Measurements from ENCODE around the gene AMBP. TPM values are rescaled to one million over a fixed set of nuclear protein-coding genes. Genes with fewer than 3 reads are reported as not detected.
A peak's percentile ranks its signal among the peaks of the same experiment; 100 is the strongest.

The AMBP gene
- total RNA-seq, 2 experiments from 2014 or later, result not detected

DNA sequence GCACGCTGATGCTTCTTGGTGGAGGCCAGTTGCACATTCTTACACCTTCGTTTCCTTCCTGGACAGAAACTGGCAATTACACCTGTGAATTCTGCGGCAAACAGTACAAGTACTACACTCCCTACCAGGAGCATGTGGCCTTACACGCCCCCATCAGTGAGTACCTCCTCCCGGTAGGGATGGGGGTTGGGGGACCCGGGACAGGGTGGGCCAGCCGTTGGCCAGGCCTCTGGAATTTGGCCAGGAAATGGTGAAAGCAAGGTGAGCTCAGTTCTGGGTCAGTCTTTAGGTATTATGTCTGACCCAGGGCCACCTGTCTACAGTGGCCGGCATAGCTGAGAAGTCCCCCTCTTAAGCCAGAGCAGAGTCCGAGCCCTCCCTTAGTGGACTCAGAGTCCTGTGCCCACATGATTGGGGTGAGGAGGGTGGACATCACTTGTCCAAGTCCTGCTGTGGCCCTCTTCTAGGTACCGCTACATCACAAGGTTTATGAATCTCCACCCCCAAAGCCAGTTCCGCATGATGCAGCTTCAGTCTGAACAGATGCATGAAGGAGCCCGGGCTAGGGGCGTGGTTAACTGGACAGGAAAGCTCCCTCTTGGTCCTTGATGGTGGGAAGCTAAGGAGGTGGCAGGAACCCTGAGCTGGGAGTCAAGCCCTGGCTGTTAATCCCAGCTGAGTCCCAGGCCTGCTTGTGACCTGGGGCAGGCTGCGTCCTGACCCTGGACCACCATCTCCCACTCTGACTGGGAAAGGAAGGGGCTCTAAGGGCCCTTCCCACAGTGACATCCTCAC is 61.3 kb downstream of the AMBP start:
- no peak overlapping the region for H3K27ac Mint-ChIP-seq
- H3K36me3 Mint-ChIP-seq (ENCODE audit: low read depth), result peaks cover 4% of the 10 kb centered on the region
- TF ChIP-seq, protein P1, sequence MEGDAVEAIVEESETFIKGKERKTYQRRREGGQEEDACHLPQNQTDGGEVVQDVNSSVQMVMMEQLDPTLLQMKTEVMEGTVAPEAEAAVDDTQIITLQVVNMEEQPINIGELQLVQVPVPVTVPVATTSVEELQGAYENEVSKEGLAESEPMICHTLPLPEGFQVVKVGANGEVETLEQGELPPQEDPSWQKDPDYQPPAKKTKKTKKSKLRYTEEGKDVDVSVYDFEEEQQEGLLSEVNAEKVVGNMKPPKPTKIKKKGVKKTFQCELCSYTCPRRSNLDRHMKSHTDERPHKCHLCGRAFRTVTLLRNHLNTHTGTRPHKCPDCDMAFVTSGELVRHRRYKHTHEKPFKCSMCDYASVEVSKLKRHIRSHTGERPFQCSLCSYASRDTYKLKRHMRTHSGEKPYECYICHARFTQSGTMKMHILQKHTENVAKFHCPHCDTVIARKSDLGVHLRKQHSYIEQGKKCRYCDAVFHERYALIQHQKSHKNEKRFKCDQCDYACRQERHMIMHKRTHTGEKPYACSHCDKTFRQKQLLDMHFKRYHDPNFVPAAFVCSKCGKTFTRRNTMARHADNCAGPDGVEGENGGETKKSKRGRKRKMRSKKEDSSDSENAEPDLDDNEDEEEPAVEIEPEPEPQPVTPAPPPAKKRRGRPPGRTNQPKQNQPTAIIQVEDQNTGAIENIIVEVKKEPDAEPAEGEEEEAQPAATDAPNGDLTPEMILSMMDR (IDR thresholded peaks at IDR 0.05), result no peak
- ATAC-seq (ENCODE audit: poor library complexity), result no peak
- H3K27me3 Mint-ChIP-seq, result no peaks in the 10 kb centered on the region
- Histone ChIP-seq H3K27ac (ENCODE audit: low read depth in 1 of 2, low read length in 2 of 2) (no peak overlapping the region), H3K4me1 (ENCODE audit: insufficient read depth, low read length) (no peaks in the 10 kb centered on the region), H3K4me3 (ENCODE audit: low read length) (no peak overlapping the region), H3K9me3 (ENCODE audit: control insufficient read depth in 1 of 2, insufficient read depth in 1 of 2, low read length in 2 of 2) (no peaks in the 10 kb centered on the region), H3K36me3 (ENCODE audit: insufficient read depth, low read length) (no peaks in the 10 kb centered on the region), H3K27me3 (ENCODE audit: control insufficient read depth in 1 of 2, insufficient read depth in 2 of 2, low read length in 2 of 2) (no peaks in the 10 kb centered on the region)
- ChIA-PET POLR2A (no interaction called here), CTCF (no interaction called here)
- H3K4me1 Mint-ChIP-seq (ENCODE audit: low read depth), result no peaks in the 10 kb centered on the region
- peaks cover 3% of the 10 kb centered on the region for H3K9me3 Mint-ChIP-seq
- H3K4me3 Mint-ChIP-seq, result no peak overlapping the region
- intact Hi-C loops (cut with DNase I, micrococcal nuclease), result no loop called here
- peak in 1 of 14 experiments; percentile 14 for DNase-seq

- Histone ChIP-seq H3K27ac (ENCODE audit: low read depth in 1 of 2, low read length in 2 of 2) (no peak overlapping the region), H3K9me3 (ENCODE audit: control insufficient read depth in 1 of 2, insufficient read depth in 1 of 2, low read length in 2 of 2) (no peaks in the 10 kb centered on the region), H3K4me3 (ENCODE audit: low read length) (no peak overlapping the region), H3K36me3 (ENCODE audit: insufficient read depth, low read length) (no peaks in the 10 kb centered on the region), H3K4me1 (ENCODE audit: insufficient read depth, low read length) (no peaks in the 10 kb centered on the region), H3K27me3 (ENCODE audit: control insufficient read depth in 1 of 2, insufficient read depth in 2 of 2, low read length in 2 of 2) (no peaks in the 10 kb centered on the region)
- ATAC-seq (ENCODE audit: poor library complexity) (no peak), DNase-seq (no peak)
- Mint-ChIP-seq H3K27ac (no peak overlapping the region), H3K4me1 (ENCODE audit: low read depth) (no peaks in the 10 kb centered on the region), H3K36me3 (ENCODE audit: low read depth) (peaks cover 4% of the 10 kb centered on the region), H3K9me3 (peaks cover 3% of the 10 kb centered on the region), H3K27me3 (no peaks in the 10 kb centered on the region), H3K4me3 (no peak overlapping the region)
- TF ChIP-seq, protein P1 (IDR thresholded peaks at IDR 0.05), result no peak
- ChIA-PET POLR2A (no interaction called here), CTCF (no interaction called here)
- intact Hi-C loops (cut with DNase I, micrococcal nuclease), result no loop called here
Observed at GRCh38 chr9:114016101-114016500, 62.0 kb downstream of the AMBP start.

DNA sequence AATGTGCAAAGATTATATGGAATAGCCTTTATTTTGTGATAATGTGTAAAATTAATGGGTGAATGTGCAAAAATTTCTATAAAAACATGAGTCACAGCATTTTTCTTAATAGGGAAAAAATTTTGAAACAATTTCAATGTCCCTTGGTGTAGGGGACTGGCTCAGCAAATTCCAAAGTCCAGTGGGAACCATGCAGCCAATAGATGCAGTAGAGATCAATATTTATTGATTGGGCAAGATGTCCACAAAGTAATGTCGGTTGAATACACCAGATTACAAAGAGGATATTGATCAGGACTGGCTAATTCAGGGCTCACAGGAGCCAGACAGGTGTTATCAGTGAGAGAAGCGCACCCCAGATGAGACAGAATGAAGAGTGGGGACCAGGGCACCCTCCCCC is 62.5 kb downstream of the AMBP start:
- no peaks in the 10 kb centered on the region for H3K36me3 ChIP-seq (ENCODE audit: insufficient read depth, low read length)
- ChIA-PET CTCF (no interaction called here), POLR2A (no interaction called here)
- Mint-ChIP-seq H3K27me3 (no peaks in the 10 kb centered on the region), H3K4me3 (no peak overlapping the region), H3K4me1 (ENCODE audit: low read depth) (no peaks in the 10 kb centered on the region), H3K27ac (no peak overlapping the region), H3K9me3 (peaks cover 3% of the 10 kb centered on the region), H3K36me3 (ENCODE audit: low read depth) (peaks cover 4% of the 10 kb centered on the region)
- no peak overlapping the region for H3K4me3 ChIP-seq (ENCODE audit: low read length)
- H3K27me3 ChIP-seq (ENCODE audit: control insufficient read depth in 1 of 2, insufficient read depth in 2 of 2, low read length in 2 of 2), result no peaks in the 10 kb centered on the region
- intact Hi-C loops (cut with DNase I, micrococcal nuclease), result no loop called here
- H3K27ac ChIP-seq (ENCODE audit: low read depth in 1 of 2, low read length in 2 of 2), result no peak overlapping the region
- no peak for DNase-seq
- H3K9me3 ChIP-seq (ENCODE audit: control insufficient read depth in 1 of 2, insufficient read depth in 1 of 2, low read length in 2 of 2), result no peaks in the 10 kb centered on the region
- TF ChIP-seq, protein P1 (IDR thresholded peaks at IDR 0.05), result no peak
- no peaks in the 10 kb centered on the region for H3K4me1 ChIP-seq (ENCODE audit: insufficient read depth, low read length)
- no peak for ATAC-seq (ENCODE audit: poor library complexity)
